ENCODE data around the gene NPEPPS.
"Not testable (repeated sequence)": the region's sequence is repeated elsewhere in the genome, so short reads cannot be mapped to it uniquely, and the experiment has no call there.

The NPEPPS gene

GRCh38 chr17:47530557-47531232, at the start of gene NPEPPS:
NPEPPS (plus strand) TSS chr17:47531108; CDS start chr17:47531301, 193 bp downstream.
- DNase-seq, result peak in 57 of 58 donors; percentile 9 to 91 (median 80)

- DNase-seq, result peak in 1 of 58 donors; percentile 7
These were observed 39.1 kb upstream of the NPEPPS start for GRCh38 chr17:47491841-47492212.

DNA sequence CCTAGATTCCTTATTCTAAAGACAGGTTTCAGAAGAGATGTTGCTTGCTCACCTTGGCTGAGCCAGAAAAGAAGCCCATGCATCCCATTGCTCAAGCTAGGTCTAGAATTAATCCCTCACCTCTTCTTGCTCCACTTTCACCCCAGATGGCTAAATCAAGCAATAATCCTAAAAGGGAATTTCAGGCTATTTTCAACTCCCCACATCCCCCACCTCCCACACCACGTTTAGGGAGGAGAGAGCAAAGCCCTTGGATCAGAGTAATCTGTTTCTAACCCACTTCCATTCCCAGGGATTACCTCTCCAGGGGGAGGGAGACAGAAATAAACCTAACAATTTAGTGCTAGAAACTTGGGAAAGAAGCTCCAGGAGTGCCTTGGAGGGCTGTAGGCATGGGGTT, 31.8 kb upstream of the NPEPPS start:
- DNase-seq, result not testable (repeated sequence)

DNA sequence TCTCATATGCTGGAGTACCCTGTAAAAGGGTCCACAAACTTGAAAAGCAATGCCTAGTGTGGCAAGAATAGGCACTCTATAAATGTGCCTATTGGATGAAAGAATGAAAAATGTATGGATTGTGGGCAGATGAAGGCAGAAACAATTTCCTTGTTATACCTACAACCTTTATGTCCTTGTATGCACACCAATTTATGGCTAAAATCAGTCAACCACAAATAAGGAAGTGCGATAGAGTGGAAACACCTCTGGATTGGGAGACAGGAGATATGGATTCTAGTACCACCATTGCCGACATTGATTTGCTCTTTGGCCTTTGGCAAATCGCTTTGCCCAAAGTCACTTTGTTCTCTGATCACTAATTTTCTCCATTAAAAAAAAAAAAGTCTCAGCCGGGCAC, 31.4 kb upstream of the NPEPPS start:
- not testable (repeated sequence) for DNase-seq

GRCh38 chr17:47500620-47501019, 30.3 kb upstream of the NPEPPS start:
- DNase-seq, result peak in 2 of 58 donors; percentile 2

DNA sequence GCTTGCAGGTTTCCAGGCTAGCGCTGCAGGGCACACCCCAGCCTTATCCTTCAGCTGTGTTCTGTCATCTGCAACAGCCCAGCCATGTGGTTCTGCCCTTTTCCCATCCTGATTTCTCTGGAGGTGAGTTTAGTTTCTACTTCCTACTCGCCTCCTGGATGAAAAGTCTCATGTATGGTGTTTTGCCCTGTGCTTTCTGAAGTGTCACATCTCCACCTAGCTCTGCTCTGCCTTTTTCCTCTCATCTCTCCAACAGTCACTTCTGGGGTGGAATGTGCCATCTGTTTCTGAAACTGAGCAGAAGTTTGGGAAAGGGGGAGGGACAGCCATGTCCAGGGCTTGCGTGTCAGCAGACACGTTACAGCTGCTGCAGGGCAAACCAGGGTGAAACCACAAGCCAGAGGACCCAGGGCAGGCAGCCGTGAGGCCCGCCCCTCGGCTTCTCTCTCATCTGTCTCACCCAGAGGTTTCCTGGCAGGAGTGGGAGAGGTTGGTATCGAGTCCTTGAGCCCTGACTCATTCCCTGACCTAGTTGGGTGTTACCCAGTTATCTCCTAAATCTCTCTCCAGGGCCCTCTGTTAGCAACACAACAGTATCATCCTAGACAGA, 28.7 kb upstream of the NPEPPS start:
- DNase-seq, result not testable (repeated sequence)

DNA sequence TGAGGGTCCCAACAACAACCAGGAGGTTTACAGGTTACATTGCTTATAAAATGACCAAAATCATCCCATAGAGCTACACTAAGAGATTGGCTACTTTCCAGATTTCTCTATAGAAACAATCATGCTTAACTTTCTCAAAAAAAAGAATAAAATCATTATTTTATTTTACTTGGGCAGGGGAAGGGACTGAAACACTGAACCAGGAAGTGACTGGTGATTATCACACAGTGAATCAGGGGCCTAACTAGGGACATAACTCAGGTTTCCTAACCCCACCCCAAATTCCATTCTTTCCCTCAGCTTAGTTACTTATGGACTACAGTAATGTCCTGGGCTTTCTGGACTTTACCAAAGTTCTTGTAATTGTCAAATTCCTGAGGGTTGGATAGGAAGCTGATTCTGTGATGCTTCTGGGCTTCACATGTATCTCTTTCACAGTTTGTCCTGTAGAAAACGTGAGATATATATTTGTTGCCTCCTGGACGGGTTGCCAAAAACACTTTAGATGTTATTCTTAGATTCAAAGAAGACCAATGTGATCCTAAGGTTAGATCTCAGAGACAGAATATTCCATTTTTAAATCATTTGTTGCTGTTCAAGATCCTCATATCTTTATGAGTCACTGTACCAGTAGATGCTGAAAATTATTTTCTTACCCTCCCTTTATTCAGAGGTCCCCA, 28.0 kb upstream of the NPEPPS start:
- not testable (repeated sequence) for DNase-seq

DNA sequence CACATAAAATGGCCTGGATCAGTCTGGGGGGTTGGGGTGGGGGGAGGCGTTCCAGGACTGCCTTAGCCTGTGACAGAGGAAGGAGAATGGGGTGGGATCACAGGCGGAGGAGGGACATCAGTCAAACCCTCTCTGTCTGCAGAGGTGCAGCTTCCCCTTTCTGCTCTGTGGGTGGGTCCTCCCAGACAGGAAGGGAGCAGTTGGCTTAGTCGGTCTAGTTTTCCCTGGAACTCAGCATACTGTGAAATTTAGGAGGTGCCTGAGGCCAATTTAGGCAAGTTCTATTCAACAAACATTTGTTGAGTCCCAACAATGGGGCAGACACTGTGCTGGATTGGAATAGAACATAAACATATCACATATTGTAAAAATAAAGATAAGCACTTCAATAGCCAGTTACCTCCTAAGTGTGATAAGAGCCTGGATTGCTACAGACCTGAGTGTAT, 19.2 kb upstream of the NPEPPS start:
- not testable (repeated sequence) for DNase-seq

DNA sequence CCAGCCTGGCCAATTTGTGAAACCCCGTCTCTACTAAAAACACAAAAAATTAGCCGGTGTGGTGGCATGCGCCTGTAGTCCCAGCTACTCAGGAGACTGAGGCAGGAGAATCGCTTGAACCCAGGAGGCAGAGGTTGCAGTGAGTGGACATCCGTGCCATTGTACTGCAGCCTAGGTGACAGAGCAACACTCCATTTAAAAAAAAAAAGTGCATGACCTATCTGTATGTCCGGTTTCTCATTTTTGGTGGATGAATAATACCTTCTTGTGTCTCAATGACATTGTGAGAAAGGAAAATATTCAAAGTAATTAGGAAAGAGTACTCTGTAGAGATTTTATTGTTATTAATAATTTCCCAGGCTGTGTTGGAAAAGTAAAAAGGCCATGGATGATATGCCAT, 17.6 kb upstream of the NPEPPS start:
- DNase-seq, result not testable (repeated sequence)

- not testable (repeated sequence) for DNase-seq
These were observed 12.0 kb upstream of the NPEPPS start for GRCh38 chr17:47518880-47519279.

GRCh38 chr17:47519365-47519764, 11.5 kb upstream of the NPEPPS start:
- not testable (repeated sequence) for DNase-seq

- not testable (repeated sequence) for DNase-seq
These were observed 10.6 kb upstream of the NPEPPS start for GRCh38 chr17:47520279-47520678.

GRCh38 chr17:47521434-47521833, 9.5 kb upstream of the NPEPPS start:
- not testable (repeated sequence) for DNase-seq

- not testable (repeated sequence) for DNase-seq
These were observed 8.6 kb upstream of the NPEPPS start for GRCh38 chr17:47522341-47522740.

DNA sequence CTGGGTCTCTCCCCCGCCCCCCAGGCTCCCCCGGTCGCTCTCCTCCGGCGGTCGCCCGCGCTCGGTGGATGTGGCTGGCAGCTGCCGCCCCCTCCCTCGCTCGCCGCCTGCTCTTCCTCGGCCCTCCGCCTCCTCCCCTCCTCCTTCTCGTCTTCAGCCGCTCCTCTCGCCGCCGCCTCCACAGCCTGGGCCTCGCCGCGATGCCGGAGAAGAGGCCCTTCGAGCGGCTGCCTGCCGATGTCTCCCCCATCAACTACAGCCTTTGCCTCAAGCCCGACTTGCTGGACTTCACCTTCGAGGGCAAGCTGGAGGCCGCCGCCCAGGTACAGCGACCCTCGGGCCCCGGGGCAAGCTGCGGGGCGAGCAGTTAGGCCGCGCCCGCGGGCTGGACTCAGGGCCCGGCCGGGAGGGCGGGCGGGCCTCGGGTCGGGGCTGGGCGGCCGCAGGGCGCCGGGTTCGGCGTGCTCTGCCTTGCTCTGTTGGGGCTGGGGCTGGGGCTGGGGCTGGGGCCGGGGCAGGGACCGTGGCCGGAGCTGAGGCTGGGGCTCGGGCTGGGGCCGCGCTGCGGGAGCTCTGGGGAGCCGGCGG, 419 bp downstream of the NPEPPS start:
- DNase-seq, result peak in 10 of 58 donors; percentile 7 to 39 (median 19)

- DNase-seq, result not testable (repeated sequence)
These were observed 8.2 kb downstream of the NPEPPS start for GRCh38 chr17:47539085-47539484.

DNA sequence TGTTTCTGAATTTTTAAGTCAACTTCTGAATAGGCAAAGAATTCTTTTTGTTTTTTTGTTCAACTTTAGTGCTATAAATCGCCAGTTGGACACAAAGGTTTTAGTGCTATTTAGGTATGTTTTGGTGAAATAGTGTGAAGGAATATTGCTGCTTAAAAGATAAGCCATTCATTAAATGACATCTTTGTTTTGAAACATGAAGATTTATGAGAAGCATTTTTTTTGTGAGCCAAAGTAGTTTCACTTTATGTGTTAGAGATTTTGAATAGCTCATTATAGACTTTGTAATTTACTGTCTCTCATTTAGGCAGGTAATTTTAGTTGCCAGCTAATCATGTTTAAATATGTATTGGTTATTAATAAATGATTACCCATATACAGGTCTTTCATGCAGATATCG, 10.8 kb downstream of the NPEPPS start:
- not testable (repeated sequence) for DNase-seq

DNA sequence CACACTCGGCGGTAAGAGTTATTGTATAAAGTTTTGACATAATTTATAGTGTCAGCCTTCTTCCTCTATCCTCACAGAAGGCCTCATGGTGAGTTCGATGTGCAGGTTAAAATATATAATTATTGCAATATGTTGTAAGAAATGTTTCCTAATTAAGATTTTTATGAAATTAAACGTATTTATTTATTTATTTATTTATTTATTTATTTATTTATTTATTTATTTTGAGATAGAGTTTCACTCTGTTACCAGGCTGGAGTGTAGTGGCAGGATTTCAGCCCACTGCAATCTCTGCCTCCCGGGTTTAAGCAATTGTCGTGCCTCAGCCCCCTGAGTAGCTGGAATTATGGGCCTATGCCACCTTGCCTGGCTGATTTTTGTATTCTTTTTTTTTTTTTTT, 13.4 kb downstream of the NPEPPS start:
- DNase-seq, result not testable (repeated sequence)

DNA sequence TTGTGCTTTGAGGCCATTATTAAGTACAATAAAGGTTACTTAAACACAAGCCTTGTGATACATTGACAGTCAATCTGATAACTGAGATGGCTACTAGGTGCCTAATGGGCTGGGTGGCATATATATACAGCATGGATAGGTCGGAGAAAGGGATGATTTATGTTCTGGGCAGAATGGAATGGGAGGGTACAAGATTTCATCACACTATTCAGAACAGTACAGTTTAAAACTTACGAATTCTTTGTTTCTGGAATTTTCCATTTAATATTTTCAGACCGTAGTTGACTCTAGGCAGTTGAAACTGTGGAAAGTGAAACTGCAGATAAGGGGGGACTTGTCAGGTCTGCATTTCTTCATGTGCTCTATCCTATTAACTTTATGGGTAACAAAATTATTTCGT, 23.8 kb downstream of the NPEPPS start:
- not testable (repeated sequence) for DNase-seq

DNA sequence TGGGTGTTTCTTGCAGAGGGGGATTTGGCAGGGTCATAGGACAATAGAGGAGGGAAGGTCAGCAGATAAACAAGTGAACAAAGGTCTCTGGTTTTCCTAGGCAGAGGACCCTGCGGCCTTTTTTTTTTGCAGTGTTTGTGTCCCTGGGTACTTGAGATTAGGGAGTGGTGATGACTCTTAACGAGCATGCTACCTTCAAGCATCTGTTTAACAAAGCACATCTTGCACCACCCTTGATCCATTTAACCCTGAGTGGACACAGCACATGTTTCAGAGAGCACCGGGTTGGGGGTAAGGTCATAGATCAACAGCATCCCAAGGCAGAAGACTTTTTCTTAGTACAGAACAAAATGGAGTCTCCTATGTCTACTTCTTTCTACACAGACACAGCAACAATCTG, 25.2 kb downstream of the NPEPPS start:
- DNase-seq, result not testable (repeated sequence)

GRCh38 chr17:47560517-47561043, 29.7 kb downstream of the NPEPPS start:
- DNase-seq, result not testable (repeated sequence)

Measured in anterior cingulate cortex (tissue), 58 donors.